GM19023 (cell line): ENCODE measurements around the gene PRKCA.
"Not testable (repeated sequence)": the region's sequence is repeated elsewhere in the genome, so short reads cannot be mapped to it uniquely, and the experiment has no call there.

ENCODE experiments used
- ATAC-seq: cut with Tn5 transposase; IDR thresholded peaks from one replicate; pipeline ENCODE4 v1.9.1; 2021; ENCODE audit warnings: mild to moderate bottlenecking, moderate library complexity; ENCODE audit not compliant: unreplicated experiment

PRKCA gene

DNA sequence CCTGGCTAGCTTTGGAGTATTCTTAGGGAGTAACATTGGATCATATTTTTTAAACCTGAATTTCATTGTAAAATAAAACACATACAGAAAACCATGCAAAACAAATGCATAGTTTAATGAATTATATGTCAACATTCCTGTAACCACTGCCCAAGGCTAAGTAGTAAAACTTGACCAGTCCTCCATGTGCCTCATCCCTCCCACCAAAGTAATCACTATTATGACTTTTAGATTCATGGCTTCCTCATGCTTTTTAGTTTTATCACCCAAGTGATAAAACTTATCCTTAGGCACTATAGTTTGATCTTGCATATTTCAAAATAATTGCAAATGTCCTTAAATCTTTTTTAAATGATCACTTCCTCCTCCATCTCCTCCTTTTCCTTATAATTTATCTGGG, 20.4 kb downstream of the PRKCA start:
- no peak for ATAC-seq

DNA sequence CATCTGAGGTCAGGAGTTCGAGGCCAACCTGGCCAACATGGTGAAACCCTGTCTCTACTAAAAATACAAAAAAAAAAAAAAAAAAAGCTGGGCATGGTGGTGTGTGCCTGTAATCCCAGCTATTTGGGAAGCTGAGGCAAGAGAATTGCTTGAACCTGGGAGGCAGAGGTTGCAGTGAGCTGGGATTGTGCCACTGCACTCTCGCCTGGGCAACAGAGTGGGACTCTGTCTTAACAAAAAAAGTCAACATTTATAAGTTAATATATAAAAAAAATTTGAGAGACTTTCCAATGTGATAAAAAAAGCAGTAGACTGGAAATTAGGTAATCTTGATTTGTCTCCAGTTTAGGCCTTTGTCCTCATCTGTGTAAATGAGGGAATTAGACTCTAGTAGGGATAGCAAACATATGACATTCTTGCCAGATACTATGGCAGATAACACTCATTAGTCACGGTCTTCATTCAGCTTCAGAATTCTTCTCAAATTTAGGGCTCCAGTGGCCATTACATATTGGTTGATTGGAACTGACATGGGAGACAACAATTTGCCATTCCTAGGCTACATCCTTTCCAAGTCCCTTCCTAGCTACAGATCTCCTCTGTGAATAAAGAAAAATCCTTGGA, 22.1 kb downstream of the PRKCA start:
- not testable (repeated sequence) for ATAC-seq

DNA sequence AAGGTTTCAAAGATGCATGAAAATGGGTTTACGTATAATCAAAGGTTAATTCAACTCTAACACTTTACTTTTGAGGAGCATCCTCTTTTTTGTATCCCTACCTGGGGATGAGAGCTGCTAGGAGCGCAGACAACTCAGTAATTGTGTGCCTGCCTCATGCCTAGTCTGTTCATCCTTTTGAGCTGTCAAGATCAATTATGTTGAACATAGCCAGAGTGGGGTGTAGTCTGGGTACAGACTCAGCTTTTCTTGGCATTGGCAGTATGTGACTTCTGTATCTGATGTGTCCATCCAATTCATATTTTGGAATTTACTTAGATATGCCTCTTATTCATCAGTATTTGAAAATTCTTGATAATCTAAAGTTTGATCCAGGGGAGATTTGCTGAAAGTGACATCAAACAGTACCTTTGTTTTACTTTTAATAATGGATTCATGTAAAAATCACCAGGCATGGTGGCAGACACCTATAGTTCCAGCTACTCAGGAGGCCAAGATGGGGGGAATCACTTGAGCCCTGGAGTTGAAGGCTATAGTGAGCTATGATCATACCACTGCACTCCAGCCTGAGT, 24.1 kb downstream of the PRKCA start:
- ATAC-seq: no peak

DNA sequence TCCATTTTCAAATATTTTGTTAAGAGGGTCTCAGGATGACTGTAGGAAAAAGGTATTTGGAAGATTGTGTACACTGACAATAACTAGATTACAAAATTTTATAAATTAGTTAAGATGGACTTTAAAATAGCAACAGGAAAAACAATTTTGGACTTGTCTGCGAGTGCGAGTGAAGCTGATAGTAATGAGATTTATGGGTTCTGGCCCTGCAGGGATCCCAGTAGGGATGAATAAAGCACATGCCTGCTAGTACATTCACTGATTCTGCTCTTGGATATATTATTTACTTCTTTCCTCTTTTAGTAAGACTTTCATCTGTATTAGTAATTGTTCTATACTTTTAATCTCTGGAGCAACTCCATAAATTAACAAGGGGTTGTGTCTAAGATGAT, 28.2 kb downstream of the PRKCA start:
- no peak for ATAC-seq

DNA sequence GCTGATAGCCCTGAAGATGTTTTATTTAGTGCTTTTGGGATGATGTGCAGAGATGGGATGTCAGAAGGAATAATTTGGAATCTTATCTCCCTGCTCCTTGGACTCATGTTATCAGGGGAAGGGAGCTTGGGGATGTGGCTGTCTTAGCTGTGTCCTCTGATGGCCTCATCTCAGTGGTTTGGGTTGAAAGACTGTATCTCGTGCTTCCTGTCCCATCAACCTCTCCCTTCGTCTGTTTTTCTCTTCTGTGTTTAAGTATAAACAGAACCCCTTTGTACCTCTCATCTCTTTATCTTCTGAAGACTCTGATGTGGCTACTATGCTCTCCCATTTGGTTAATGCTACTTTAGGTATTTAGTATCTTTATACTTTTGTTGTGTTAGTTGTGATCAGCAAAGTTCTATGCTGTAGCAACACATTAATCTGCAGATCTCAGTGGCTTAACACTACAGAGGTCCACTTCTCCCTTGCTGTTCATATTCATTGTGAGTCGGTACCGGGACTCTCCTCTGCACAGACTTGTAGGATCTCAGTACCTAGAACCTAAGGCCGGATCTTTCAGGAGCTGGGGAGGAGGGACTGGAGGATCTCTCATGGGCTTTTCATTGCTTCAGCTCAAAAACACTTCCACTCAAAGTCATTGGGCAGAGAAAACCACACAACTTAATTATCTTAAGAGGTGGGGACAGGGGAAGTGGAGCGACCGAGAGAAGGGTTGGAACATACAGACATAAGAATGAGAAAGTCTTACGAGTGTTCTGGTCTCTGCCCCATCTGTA, 28.8 kb downstream of the PRKCA start:
- ATAC-seq: no peak

DNA sequence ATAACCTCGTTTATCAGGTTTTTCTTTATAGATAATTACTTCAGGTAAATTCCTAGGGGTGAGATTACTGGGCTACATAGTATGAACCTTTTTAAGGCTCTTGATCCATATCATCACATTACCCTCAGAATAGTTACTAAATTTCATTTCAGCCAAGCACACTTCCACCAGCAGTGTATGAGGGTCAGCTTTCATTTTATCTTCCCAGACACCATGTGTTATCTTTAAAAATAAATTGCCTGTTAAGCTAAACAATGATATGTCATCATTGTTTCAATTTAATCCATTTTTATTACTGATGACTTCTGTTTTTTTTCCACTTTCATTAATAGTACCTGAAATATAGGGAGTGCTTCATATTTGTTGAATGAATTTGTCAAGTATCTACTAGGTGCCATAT, 33.4 kb downstream of the PRKCA start:
- ATAC-seq: no peak

DNA sequence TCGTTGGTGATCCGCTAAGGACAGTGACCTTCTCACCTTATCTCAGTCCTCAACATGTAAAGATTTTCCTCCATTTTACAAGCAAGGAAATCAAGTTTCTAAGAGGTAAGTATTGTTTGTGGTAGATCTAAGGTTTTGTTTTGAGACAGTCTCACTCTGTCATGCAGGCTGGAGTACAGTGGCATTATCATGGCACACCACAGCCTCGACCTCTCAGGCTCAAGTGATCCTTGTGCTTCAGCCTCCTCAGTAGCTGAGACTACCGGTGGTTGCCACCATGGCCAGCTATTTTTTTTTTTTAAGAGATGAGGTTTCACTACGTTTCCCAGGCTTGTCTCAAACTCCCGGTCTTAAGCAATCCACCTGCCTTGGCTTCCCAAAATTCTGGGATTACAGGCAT, 34.9 kb downstream of the PRKCA start:
- ATAC-seq: no peak

DNA sequence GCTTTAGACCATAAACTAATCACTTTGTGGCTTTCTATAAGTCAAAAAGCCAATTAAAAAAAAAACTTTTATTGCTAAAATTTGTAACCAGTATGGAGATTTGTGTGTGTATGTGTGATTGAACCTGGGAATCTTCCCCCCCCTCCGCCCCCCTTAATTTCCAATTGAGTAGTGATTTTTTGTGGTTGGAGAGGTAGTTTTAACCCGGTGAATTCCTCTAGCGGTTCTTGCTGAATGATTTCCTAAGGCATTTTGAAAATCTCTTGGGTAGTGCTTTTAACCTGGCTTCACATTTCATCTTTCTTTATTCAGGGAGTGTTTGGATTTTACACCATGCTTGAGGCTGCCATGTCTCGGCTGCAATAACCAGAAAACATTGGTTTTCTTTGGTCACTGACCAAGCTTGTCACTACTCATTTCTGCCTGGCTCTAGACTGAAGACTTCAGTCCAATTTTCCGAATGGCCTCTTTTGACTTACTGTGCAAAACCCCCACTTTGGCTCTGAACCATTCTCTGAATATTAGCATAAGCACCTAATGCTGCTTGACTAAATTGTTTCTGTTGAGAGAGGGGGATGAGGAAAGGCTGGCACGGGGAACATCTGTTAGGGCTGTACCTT, 35.6 kb downstream of the PRKCA start:
- no peak for ATAC-seq

DNA sequence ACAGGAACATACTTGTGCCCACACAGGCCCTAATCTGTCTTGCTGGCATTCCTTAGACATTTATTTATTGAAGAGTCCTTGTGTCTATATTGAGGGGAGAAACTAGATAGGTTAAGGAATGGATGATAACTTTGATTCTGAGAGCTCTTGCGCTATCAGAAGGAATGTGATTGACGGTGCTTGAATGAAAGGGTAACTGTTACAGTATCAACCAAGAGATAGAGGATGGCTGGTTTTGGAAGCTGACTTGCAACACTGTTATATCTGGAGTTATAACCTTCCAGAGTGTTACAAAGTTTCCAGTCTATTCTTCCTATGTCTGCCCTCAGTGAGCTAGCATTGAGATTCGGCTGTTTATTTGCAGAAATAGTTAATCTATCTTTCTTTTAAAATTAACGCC, 36.5 kb downstream of the PRKCA start:
- no peak for ATAC-seq

DNA sequence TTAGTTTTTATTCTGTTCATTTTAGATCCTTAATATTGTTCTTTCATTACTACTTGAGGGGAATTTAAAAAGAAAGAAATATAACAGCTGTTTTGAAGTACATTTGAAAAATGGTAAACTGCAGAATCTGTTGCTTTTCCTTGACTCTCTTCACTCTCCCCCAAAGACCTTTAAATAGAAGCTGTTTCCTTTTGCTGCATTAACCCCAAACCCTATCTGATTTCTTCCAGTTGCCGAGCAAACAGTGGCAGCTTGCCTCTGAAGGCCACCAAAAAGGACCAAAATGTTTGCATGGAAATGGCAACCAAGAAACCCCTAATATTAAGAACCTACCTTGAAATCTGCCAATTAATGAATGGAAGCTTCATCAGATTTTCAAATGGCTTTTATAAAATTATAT, 37.1 kb downstream of the PRKCA start:
- no peak for ATAC-seq

DNA sequence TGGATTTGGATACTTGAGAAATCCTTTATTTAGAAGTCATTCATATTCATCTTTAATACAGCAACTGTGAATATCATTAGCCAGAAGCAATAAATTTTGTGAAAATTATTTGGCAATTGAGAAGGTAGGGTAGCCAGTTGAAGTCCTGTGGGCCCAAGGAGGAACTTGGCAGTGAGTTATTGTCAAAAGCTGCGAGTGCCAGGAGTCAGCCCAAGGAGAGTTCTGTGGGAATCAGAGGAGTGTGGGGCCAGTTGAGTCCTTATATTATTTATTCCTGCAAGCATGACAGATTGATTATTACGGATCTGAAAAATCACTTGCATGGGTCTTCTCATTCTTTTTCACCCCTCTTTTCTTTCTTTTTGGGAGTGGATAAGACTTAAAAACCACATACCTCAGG, 38.3 kb downstream of the PRKCA start:
- ATAC-seq: no peak

DNA sequence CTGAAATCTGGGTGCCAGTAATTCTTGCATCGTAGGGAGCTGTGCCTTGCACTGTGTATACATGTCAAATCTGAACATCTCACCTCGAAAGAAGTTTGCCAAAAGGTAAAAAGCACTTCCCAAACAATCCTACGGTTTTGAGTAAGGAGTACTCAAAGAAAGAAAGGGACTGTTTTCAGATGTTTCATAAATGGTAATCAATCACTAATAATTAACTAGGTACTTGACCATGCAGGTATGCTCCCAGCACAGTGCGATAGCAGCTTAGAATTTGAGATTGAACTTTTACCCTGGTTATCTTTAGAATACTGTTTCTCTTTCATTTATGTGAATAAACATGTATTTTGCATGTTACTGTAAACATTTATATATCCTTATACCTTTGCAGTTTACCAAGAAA, 39.0 kb downstream of the PRKCA start:
- ATAC-seq: no peak

DNA sequence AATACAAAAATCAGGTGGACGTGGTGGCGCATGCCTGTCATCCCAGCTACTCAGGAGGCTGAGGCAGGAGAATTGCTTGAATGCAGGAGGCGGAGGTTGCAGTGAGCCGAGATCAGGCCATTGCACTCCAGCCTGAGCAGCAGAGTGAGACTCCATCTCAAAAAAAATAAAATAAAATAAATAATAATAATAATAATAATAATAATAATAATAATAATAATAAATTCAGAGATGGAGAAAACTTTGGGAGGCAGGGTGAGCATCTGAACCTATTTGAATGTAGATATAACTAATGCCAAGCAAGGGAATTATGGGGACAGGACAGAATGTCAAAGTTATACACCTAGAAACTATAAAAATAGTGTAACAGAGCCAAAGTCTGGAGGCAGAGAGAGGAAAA, 39.9 kb downstream of the PRKCA start:
- not testable (repeated sequence) for ATAC-seq

DNA sequence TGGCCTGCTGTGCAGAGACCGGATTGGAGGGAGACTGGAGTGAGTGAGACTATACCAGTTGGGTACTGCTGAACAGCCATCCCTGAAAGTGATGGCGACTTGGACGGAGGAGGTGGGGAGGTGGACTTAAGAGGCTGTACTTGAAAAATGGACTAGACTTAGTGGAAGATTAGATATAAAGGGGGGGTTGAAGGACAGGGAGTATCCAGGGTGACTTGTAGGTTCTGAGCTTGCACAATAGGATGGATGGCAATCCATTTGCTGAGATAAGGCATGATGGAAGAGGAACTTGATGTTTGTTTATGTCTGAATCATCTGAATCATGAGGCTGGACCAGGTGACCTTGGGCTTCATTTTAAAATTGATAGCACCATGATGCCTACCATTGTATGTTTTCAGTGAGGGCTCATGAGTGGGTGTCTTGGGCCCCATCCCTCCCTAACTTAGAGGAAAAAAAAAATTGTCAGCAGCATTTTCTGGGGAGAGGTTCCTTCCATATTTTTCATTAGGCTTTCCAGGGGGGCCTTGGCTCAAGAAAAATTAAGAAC, 41.2 kb downstream of the PRKCA start:
- no peak for ATAC-seq

DNA sequence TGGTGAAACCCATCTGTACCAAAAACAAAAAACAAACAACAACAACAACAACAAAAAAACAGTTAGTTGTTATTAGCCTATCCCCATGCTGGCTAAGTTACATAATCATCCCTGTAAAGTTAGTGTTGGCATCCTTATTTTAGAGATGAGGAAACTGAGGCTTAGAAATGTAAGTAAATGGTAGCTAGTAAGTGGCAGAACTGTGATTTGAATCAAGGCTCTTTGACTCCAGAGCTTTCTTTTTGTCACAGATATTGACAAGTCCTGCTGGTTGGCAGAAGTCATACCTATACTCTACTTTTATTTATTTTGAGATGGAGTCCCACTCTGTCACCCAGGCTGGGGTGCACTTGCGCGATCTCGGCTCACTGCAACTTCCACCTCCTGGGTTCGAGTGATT, 42.1 kb downstream of the PRKCA start:
- no peak for ATAC-seq

DNA sequence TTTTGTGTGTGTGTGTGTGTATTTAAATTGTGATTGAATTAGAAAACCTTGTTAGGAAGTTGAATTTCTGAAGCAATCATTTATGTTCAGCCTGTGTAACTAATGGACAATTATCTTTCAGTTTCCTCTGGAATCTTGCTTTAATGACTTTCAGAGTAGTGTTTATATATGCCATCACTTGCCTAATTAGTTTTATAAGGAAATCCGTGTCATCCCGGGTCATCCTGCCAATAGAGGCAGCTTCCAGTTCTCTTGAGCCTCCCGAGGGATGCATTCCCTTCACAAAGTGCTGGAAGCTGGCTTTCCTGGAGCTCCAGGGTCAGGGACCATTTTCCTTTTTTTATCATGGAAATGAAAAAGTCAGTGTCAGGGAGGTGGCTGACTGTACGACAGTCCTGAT, 42.9 kb downstream of the PRKCA start:
- ATAC-seq: no peak

DNA sequence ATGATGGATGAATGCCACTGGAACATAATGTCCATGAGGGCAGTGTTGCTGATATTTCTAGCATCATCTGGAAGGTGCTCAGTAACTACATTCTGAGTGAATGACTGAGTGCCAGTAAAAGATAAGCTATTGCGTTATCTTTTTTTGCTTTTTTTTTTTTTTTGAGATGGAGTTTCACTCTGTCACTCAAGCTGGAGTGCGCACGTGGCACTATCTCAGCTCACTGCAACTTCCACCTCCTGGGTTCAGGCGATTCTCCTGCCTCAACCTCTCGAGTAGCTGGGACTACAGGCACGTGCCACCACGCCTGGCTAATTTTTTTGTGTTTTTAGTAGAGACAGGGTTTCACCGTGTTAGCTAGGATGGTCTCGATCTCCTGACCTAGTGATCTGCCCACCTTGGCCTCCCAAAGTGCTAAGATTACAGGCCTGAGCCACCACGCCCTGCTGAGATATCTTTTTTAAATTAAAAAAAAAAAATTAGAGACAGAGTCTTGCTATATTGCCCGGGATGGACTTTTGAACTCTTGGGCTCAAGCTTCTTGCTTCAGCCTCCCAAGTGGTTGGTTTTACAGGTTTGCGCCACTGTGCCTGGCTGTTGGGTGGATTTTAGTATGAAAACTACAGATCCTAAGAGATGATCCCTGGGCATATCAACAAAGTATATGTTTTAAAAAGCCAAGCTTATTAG, 43.7 kb downstream of the PRKCA start:
- not testable (repeated sequence) for ATAC-seq

DNA sequence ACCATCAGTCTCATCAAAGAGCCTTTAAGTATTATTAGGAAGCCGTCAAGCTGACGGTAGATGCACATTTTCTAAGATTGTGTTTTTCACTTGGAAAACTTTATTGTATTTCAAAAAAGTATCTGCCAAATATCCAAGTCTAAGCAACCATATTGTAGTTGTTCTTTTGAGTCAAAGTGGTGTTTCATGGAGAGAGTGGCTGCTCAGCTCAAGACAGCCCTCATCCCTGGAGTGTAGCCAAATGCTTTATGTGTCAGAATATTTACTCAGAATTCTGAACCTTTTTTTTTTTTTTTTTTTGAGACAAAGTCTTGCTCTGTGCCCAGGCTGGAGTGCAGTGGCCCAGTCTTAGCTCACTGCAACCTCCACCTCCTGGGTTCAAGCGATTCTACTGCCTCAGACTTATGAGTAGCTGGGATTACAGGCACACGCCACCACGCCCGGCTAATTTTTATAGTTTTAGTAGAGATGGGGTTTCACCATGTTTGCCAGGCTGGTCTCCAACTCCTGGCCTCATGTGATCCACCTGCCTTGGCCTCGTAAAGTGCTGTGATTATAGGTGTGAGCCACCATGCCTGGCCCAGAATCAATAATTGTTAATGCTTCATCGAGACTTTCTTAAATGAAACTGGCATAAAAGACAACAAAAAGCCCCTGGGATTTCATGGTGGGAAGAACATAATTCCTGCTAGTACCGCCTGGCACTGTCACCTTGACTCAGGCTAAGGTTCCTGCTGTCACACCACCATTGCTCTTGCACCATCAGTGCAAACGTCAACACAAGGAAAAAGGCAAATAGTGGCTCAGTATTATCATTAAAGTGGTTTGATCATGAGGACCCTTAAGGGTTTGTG, 45.5 kb downstream of the PRKCA start:
- ATAC-seq: no peak

DNA sequence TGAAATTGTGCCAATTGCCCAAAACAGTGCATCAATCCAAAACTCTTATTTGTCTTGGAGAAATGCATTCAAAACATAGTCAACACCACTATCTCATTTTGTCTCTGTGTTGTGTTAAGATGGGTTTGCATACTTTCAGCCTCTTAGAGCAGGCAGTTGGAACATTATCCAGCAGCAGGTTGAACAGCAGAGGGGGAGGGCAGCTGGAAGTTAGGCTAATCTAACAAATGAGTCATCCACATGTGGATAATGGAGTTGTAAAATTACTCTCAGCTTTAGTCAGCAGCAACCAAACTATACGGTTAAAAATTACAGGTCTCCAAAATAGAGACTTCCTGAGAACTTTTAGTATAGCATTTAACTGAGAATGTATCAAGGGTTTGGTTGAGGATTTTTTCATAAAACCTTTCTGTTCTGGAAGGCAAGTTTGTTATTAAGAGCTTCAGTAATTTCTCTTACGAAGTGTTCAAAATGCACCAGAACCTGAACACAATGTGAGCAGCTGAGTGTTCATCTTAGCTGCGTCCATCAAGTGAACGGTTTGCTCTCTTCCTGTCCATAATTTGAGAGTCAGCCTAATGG, 46.3 kb downstream of the PRKCA start:
- ATAC-seq: no peak
